GM12878 (cell line): ENCODE measurements around the gene KATNBL1. TPM values are rescaled to one million over a fixed set of nuclear protein-coding genes. Genes with fewer than 3 reads are reported as not detected.

Experiments
- ATAC-seq: fragments of 200-7000 bp; cut with Tn5 transposase; 3 replicates; pipeline ENCODE4 v1.9.1; 2020; ENCODE audit warnings: mild to moderate bottlenecking, moderate library complexity
- BruUV-seq: library from RNA; stranded (reverse); fragments of 400-500 nt; replicated peaks from 2 replicates; lab custom pipeline; 2021; lab: Mats Ljungman, UMichigan
- CTCF ChIA-PET: fragments of 300-600 bp; sonication (Branson Sonifier 250); formaldehyde crosslinking; extraction: SDS; loops from one replicate; lab custom pipeline; 2021; ENCODE audit warnings: inconsistent platforms; lab: Yijun Ruan, JAX
- POLR2A ChIA-PET: fragments of 350-600 bp; formaldehyde crosslinking; extraction: SDS; loops from one replicate; lab custom pipeline; 2021; ENCODE audit warnings: inconsistent platforms; lab: Charles Lee
- RAD21 ChIA-PET: fragments of 300-600 bp; sonication (Branson Sonifier 250); formaldehyde crosslinking; loops from one replicate; lab custom pipeline; 2023; ENCODE audit warnings: antibody characterized with exemption; ENCODE audit not compliant: unreplicated experiment; lab: Charles Lee
- SMC1A ChIA-PET: fragments of 300-600 bp; sonication (Branson Sonifier 250); formaldehyde crosslinking; loops from one replicate; lab custom pipeline; 2023; ENCODE audit not compliant: unreplicated experiment, uncharacterized antibody; lab: Charles Lee
- DNase-seq: peaks from one replicate; pipeline ENCODE4 v3.0.0-alpha.2; 2011; ENCODE audit warnings: low read depth, low spot score
- FAIRE-seq: peaks from 3 replicates; lab custom pipeline; 2011; peaks lifted over from hg19 to GRCh38; lab: Jason Lieb, UNC
- H2AFZ ChIP-seq: 2 replicates; pipeline ENCODE4 v1.6.0; 2011; ENCODE audit warnings: low read depth, low read length, control low read depth; ENCODE audit not compliant: control insufficient read depth
- H3K27ac ChIP-seq: 2 replicates; pipeline ENCODE4 v1.5.1; 2011; ENCODE audit warnings: control low read depth; ENCODE audit not compliant: control insufficient read depth, insufficient read depth
- H3K27me3 ChIP-seq, 2 experiments: replicated peaks in 1 of 2; 2 replicates each; pipeline versions ENCODE4 v1.6.0 to v1.6.1; 2011; ENCODE audit warnings: low read length in 1 of 2; ENCODE audit not compliant: control insufficient read depth in 2 of 2, insufficient read depth in 2 of 2
- H3K36me3 ChIP-seq, 2 experiments: 2 replicates each; pipeline ENCODE4 v1.5.1; 2011; ENCODE audit warnings: low read length in 1 of 2; ENCODE audit not compliant: control insufficient read depth in 2 of 2, insufficient read depth in 2 of 2
- H3K4me1 ChIP-seq: 2 replicates; pipeline ENCODE4 v1.6.1; 2011; ENCODE audit warnings: mild to moderate bottlenecking, low read length, moderate library complexity, mixed read lengths; ENCODE audit not compliant: control insufficient read depth, insufficient read depth
- H3K4me2 ChIP-seq: 2 replicates; pipeline ENCODE4 v1.6.0; 2011; ENCODE audit warnings: control low read depth; ENCODE audit not compliant: control insufficient read depth, insufficient read depth
- H3K4me3 ChIP-seq: fragments of 200-600 bp; sonication (generic); 2 replicates; pipeline ENCODE4 v1.5.1; 2016
- H3K79me2 ChIP-seq: 2 replicates; pipeline ENCODE4 v1.6.0; 2011; ENCODE audit warnings: low read length; ENCODE audit not compliant: control insufficient read depth, insufficient read depth
- H3K9ac ChIP-seq: 2 replicates; pipeline ENCODE4 v1.8.0; 2011; ENCODE audit warnings: low read length, control low read depth, mixed read lengths; ENCODE audit not compliant: control insufficient read depth, insufficient read depth
- H3K9me3 ChIP-seq: replicated peaks from 3 replicates; pipeline ENCODE4 v1.5.1; 2011; ENCODE audit warnings: mild to moderate bottlenecking, low read length; ENCODE audit not compliant: control insufficient read depth, insufficient read depth
- H4K20me1 ChIP-seq: 2 replicates; pipeline ENCODE4 v1.6.0; 2011; ENCODE audit not compliant: control insufficient read depth, insufficient read depth
- BCL11A ChIP-seq: IDR thresholded peaks from 2 replicates; pipeline ENCODE4 v1.6.1; 2011; ENCODE audit warnings: low read depth, low read length
- CBX5 ChIP-seq: sonication (generic); IDR thresholded peaks from 2 replicates; pipeline ENCODE4 v1.6.1; 2016; ENCODE audit warnings: low read depth, moderate library complexity, mild to moderate bottlenecking, inconsistent platforms
- ESRRA ChIP-seq: IDR thresholded peaks from 2 replicates; pipeline ENCODE4 v1.6.1; 2012; ENCODE audit warnings: mild to moderate bottlenecking, low read length, improper control_type of control experiment
- FOS ChIP-seq: IDR thresholded peaks from 3 replicates; pipeline ENCODE4 v1.6.1; 2011; ENCODE audit warnings: borderline replicate concordance; ENCODE audit not compliant: insufficient read length; ENCODE audit errors: extremely low read depth
- GATAD2B ChIP-seq: fragments of 450-650 bp; conservative IDR thresholded peaks from 2 replicates; pipeline ENCODE4 v1.6.1; 2017; ENCODE audit warnings: low read depth, mild to moderate bottlenecking, moderate library complexity
- HCFC1 ChIP-seq: fragments of 150-350 bp; IDR thresholded peaks from 2 replicates; pipeline ENCODE4 v1.6.1; 2014; ENCODE audit warnings: low read length
- PAX5 ChIP-seq: IDR thresholded peaks from 2 replicates; pipeline ENCODE4 v1.6.1; 2011; ENCODE audit warnings: low read depth, low read length, borderline replicate concordance
- POLR2AphosphoS5 ChIP-seq: IDR thresholded peaks from 2 replicates; pipeline ENCODE4 v1.6.1; 2011; ENCODE audit warnings: mild to moderate bottlenecking, low read length, inconsistent platforms
- SMC3 ChIP-seq: IDR thresholded peaks from 2 replicates; pipeline ENCODE4 v1.6.1; 2011; ENCODE audit warnings: low read length, improper control_type of control experiment, borderline replicate concordance
- SPI1 ChIP-seq: IDR thresholded peaks from 2 replicates; pipeline ENCODE4 v1.6.1; 2011; ENCODE audit warnings: low read depth, mild to moderate bottlenecking, low read length, moderate library complexity, borderline replicate concordance; ENCODE audit not compliant: insufficient read depth
- SREBF1 ChIP-seq: IDR thresholded peaks from 2 replicates; pipeline ENCODE4 v1.6.1; 2012; ENCODE audit warnings: mild to moderate bottlenecking, low read length
- TCF7 ChIP-seq: IDR thresholded peaks from 2 replicates; pipeline ENCODE4 v1.6.1; 2014; ENCODE audit warnings: antibody characterized with exemption, borderline replicate concordance
- WGBS: methylation state at CpG from one replicate; pipeline ENCODE4 v1.1.6; 2016; ENCODE audit warnings: low lambda C conversion rate; ENCODE audit not compliant: insufficient replicate concordance, insufficient coverage; ENCODE audit errors: missing lambda C conversion rate; 5-methylcytosine and 5-hydroxymethylcytosine counted together
- in situ Hi-C: fragments of 300-500 bp; cut with MboI; formaldehyde crosslinking; loops from 9 replicates; pipeline ENCODE4 v1.14.3; 2018; ENCODE audit warnings: mixed read lengths
- intact Hi-C: fragments of 100-400 bp; cut with micrococcal nuclease; formaldehyde crosslinking; loops from one replicate; pipeline ENCODE4 v1.14.2; 2022; ENCODE audit not compliant: unreplicated experiment
- polyA plus RNA-seq, 11 experiments: library from polyadenylated mRNA; depleted of rRNA in 4 of 11; unstranded in 6 of 11; stranded (reverse) in 5 of 11; fragments of >200 nt; fragmentation: Nextera tagmentation in 4 of 11; fragmentation: Illumina TruSeq in 1 of 11; extraction: Ambion mirVana in 4 of 11; extraction: Trizol in 1 of 11; gene quantifications; 1 replicate in 1 of 11; 2 replicates in 10 of 11; pipeline versions ENCODE4 v1.2.1 to v1.2.3, GENCODE V29; 2011 to 2016; ENCODE audit warnings: inconsistent platforms in 2 of 11, missing spikeins in 2 of 11, low read depth in 1 of 11
- total RNA-seq, 4 experiments: library from RNA; depleted of rRNA in 3 of 4; stranded (reverse); fragments of >200 nt in 3 of 4; fragmentation: Illumina TruSeq in 1 of 4; extraction: Trizol in 1 of 4; gene quantifications; 2 replicates each; pipeline versions ENCODE4 v1.2.1 to v1.2.3, GENCODE V29; 2013 to 2021
- TF ChIP-seq, protein P1 (sequence below): IDR thresholded peaks from 2 replicates; pipeline ENCODE4 v1.6.1; 2012; ENCODE audit warnings: mild to moderate bottlenecking, low read depth, low read length
- TF ChIP-seq, protein P2 (sequence below): fragments of 450-650 bp; IDR thresholded peaks from 2 replicates; pipeline ENCODE4 v1.6.1; 2017; ENCODE audit warnings: mild to moderate bottlenecking, moderate library complexity

Gene KATNBL1
- total and polyA plus RNA-seq, 10 of the 15 experiments (the other 5 are each of a cell fraction or from before 2014, with no cell fraction given) = 7.8 to 58.8 (median 30.1) TPM

DNA sequence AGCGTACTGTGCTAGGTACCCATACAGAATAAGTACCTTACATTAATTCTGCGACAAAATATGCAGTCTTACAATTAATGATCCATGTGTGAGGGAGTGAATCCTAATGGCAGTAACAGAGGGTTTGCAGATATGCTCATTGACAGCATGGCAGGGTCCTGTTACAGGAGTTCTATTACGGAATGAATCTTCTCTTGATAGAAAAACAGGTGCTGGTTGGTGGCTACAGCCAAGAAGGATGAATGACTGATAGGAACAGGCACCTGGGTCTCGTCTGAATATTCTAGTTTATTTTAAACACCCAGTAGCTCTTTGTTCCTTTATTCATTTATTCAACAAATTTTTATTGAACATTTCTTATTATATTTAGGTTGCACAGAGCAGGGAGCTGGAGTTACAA is 85.2 kb downstream of the KATNBL1 start (continued):
- TF ChIP-seq FOS = no peak
- TF ChIP-seq CBX5 = no peak
- no peak for TF ChIP-seq SMC3
- TF ChIP-seq, protein P1, sequence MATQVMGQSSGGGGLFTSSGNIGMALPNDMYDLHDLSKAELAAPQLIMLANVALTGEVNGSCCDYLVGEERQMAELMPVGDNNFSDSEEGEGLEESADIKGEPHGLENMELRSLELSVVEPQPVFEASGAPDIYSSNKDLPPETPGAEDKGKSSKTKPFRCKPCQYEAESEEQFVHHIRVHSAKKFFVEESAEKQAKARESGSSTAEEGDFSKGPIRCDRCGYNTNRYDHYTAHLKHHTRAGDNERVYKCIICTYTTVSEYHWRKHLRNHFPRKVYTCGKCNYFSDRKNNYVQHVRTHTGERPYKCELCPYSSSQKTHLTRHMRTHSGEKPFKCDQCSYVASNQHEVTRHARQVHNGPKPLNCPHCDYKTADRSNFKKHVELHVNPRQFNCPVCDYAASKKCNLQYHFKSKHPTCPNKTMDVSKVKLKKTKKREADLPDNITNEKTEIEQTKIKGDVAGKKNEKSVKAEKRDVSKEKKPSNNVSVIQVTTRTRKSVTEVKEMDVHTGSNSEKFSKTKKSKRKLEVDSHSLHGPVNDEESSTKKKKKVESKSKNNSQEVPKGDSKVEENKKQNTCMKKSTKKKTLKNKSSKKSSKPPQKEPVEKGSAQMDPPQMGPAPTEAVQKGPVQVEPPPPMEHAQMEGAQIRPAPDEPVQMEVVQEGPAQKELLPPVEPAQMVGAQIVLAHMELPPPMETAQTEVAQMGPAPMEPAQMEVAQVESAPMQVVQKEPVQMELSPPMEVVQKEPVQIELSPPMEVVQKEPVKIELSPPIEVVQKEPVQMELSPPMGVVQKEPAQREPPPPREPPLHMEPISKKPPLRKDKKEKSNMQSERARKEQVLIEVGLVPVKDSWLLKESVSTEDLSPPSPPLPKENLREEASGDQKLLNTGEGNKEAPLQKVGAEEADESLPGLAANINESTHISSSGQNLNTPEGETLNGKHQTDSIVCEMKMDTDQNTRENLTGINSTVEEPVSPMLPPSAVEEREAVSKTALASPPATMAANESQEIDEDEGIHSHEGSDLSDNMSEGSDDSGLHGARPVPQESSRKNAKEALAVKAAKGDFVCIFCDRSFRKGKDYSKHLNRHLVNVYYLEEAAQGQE = no peak
- TF ChIP-seq PAX5 = no peak
- TF ChIP-seq, all 136 proteins: peak for 0

DNA sequence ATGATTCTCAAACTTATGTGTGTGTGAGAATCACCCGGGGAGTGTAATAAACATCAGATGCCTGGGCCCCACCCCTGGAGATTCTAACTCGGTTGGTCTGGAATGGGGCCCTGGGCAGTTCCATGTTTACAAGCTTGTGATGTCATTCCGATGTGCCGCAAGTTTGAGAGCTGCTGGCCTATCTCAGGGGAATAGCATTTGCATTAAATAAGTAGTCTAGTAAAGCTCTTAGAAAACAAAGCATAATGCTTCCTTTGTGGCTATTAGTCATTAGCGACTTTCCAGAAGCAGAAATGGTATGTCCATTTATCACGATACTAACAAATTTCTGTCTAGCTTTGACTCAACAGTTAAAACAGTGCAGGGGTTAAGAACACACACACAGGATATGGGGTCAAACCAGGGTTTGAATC is 87.1 kb downstream of the KATNBL1 start:
- no peaks in the 10 kb centered on the region for H3K36me3 ChIP-seq
- H3K27me3 ChIP-seq = no peaks in the 10 kb centered on the region
- H3K27ac ChIP-seq = no peak overlapping the region
- RAD21 ChIA-PET = interaction anchor here (0.6 kb wide), 1 partner anchor 13 kb away, joined by 3 read pairs; no protein-coding TSS in a partner anchor
- SMC1A ChIA-PET = interaction anchor here (0.6 to 1.0 kb wide), 2 partner anchors 9 to 388 kb away, joined by 3 to 4 read pairs; no protein-coding TSS in a partner anchor
- no peak overlapping the region for H3K9ac ChIP-seq
- no TSS peak for BruUV-seq
- 9% methylated on average over 6 of the region's 6 CpGs for WGBS
- DNase-seq (peak; percentile 42), ATAC-seq (peak; percentile 89), FAIRE-seq (no peak)
- no peaks in the 10 kb centered on the region for H3K4me1 ChIP-seq
- intact Hi-C loops = no loop called here
- H3K9me3 ChIP-seq = no peaks in the 10 kb centered on the region
- H2AFZ ChIP-seq = peak overlapping the region; percentile 34
- H3K79me2 ChIP-seq = no peaks in the 10 kb centered on the region
- H3K4me2 ChIP-seq = no peak overlapping the region
- in situ Hi-C loops = no loop called here
- H3K4me3 ChIP-seq = no peak overlapping the region
- CTCF ChIA-PET = interaction anchor here (1.6 kb wide), 1 partner anchor 12 kb away, joined by 9 read pairs; no protein-coding TSS in a partner anchor
- POLR2A ChIA-PET = interaction anchor here (1.1 kb wide), 1 partner anchor 20 kb away, joined by 3 read pairs; no protein-coding TSS in a partner anchor
- H4K20me1 ChIP-seq = no peaks in the 10 kb centered on the region
- TF ChIP-seq ESRRA = no peak
- TF ChIP-seq SPI1 = peak; percentile 62; the same call in 1 of the 2 replicates
- peak; percentile 61; the same call in 1 of the 2 replicates for TF ChIP-seq BCL11A
- TF ChIP-seq SREBF1 = no peak
- TF ChIP-seq POLR2AphosphoS5 = no peak
- TF ChIP-seq, protein P2, sequence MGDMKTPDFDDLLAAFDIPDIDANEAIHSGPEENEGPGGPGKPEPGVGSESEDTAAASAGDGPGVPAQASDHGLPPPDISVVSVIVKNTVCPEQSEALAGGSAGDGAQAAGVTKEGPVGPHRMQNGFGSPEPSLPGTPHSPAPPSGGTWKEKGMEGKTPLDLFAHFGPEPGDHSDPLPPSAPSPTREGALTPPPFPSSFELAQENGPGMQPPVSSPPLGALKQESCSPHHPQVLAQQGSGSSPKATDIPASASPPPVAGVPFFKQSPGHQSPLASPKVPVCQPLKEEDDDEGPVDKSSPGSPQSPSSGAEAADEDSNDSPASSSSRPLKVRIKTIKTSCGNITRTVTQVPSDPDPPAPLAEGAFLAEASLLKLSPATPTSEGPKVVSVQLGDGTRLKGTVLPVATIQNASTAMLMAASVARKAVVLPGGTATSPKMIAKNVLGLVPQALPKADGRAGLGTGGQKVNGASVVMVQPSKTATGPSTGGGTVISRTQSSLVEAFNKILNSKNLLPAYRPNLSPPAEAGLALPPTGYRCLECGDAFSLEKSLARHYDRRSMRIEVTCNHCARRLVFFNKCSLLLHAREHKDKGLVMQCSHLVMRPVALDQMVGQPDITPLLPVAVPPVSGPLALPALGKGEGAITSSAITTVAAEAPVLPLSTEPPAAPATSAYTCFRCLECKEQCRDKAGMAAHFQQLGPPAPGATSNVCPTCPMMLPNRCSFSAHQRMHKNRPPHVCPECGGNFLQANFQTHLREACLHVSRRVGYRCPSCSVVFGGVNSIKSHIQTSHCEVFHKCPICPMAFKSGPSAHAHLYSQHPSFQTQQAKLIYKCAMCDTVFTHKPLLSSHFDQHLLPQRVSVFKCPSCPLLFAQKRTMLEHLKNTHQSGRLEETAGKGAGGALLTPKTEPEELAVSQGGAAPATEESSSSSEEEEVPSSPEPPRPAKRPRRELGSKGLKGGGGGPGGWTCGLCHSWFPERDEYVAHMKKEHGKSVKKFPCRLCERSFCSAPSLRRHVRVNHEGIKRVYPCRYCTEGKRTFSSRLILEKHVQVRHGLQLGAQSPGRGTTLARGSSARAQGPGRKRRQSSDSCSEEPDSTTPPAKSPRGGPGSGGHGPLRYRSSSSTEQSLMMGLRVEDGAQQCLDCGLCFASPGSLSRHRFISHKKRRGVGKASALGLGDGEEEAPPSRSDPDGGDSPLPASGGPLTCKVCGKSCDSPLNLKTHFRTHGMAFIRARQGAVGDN = no peak
- TF ChIP-seq GATAD2B = no peak
- TF ChIP-seq HCFC1 = no peak
- no peak for TF ChIP-seq TCF7
